ENCODE data around the gene RHBG. TPM values are rescaled to one million over a fixed set of nuclear protein-coding genes. Genes with fewer than 3 reads are reported as not detected.
"Not testable (repeated sequence)": the region's sequence is repeated elsewhere in the genome, so short reads cannot be mapped to it uniquely, and the experiment has no call there.

The RHBG gene
- total RNA-seq, 1 experiment from 2014 or later, result 1.5 TPM

GRCh38 chr1:156344409-156344808 is 24.6 kb upstream of the RHBG start:
- Histone ChIP-seq H3K56ac (ENCODE audit: insufficient read length, low read depth, low read length) (no peak overlapping the region), H2BK120ac (ENCODE audit: low read depth, low read length, poor library complexity, severe bottlenecking) (no peak overlapping the region), H2BK5ac (ENCODE audit: insufficient read length, low read length) (no peak overlapping the region), H3K79me2 (ENCODE audit: insufficient read depth, low read length) (no peaks in the 10 kb centered on the region), H3K9me3 (ENCODE audit: control insufficient read depth, low read depth, low read length) (no peaks in the 10 kb centered on the region), H4K5ac (ENCODE audit: insufficient read length, low read depth, low read length) (no peak overlapping the region), H2BK12ac (ENCODE audit: insufficient read length, low read depth, low read length) (no peak overlapping the region), H4K8ac (replicated peaks; ENCODE audit: insufficient read length, low read depth, low read length) (no peak overlapping the region), H3K23ac (ENCODE audit: insufficient read length, low read depth, low read length) (no peak overlapping the region), H3K4me2 (ENCODE audit: insufficient read depth, insufficient read length, low read length) (no peak overlapping the region), H3K79me1 (ENCODE audit: insufficient read depth, low read depth, low read length, poor library complexity, severe bottlenecking) (no peaks in the 10 kb centered on the region), H3K4ac (ENCODE audit: low read depth, low read length) (no peak overlapping the region), H2BK20ac (ENCODE audit: low read depth, low read length, poor library complexity, severe bottlenecking) (no peak overlapping the region), H3K14ac (ENCODE audit: insufficient read depth, low read length) (no peak overlapping the region), H3K23me2 (ENCODE audit: insufficient read length, low read depth, low read length, poor library complexity, severe bottlenecking) (no peaks in the 10 kb centered on the region), H3K4me1 (ENCODE audit: insufficient read depth, low read length) (no peaks in the 10 kb centered on the region), H3K18ac (ENCODE audit: insufficient read length, low read depth, low read length) (no peak overlapping the region), H2BK15ac (ENCODE audit: low read depth, low read length) (no peak overlapping the region), H3K27me3 (ENCODE audit: insufficient read depth, low read length) (no peaks in the 10 kb centered on the region), H4K91ac (ENCODE audit: insufficient read length, low read depth, low read length) (no peak overlapping the region), H4K20me1 (ENCODE audit: control insufficient read depth, insufficient read depth, insufficient read length) (no peaks in the 10 kb centered on the region), H3K27ac (ENCODE audit: insufficient read length, low read depth, low read length) (no peak overlapping the region), H3T11ph (ENCODE audit: low read length) (no peak overlapping the region), H2AK5ac (ENCODE audit: insufficient read length, low read length) (no peak overlapping the region), H3K9ac (ENCODE audit: extremely low read depth, insufficient read length, low read length) (no peak overlapping the region), H2AFZ (ENCODE audit: low read length) (no peak overlapping the region)
- whole genome bisulfite sequencing (ENCODE audit: extremely low coverage, insufficient read length, low lambda C conversion rate), result no CpG with 5 or more reads among the region's 3 CpGs
- Mint-ChIP-seq H3K4me1 (peaks cover 0 to 3% of the 10 kb centered on the region in 2 experiments; a peak in 1 of 4 replicates), H3K27ac (no peak overlapping the region; a peak in 1 of 7 replicates), H3K36me3 (ENCODE audit: insufficient read depth in 1 of 3, low read depth in 3 of 3) (no peaks in the 10 kb centered on the region), H3K9me3 (no peaks in the 10 kb centered on the region), H3K4me3 (no peak overlapping the region), H3K27me3 (ENCODE audit: low read depth) (peaks cover 4% of the 10 kb centered on the region)
- no peak for TF ChIP-seq CTCF (conservative IDR thresholded peaks at IDR 0.05)
- no peak for DNase-seq

- not testable (repeated sequence) for H2BK5ac ChIP-seq (ENCODE audit: insufficient read length, low read length); H2BK120ac ChIP-seq (ENCODE audit: low read depth, low read length, poor library complexity, severe bottlenecking); H3K9me3 ChIP-seq (ENCODE audit: control insufficient read depth, low read depth, low read length); H3K4me2 ChIP-seq (ENCODE audit: insufficient read depth, insufficient read length, low read length); H4K91ac ChIP-seq (ENCODE audit: insufficient read length, low read depth, low read length); H2BK20ac ChIP-seq (ENCODE audit: low read depth, low read length, poor library complexity, severe bottlenecking); H3T11ph ChIP-seq (ENCODE audit: low read length); H3K23ac ChIP-seq (ENCODE audit: insufficient read length, low read depth, low read length); H3K27ac Mint-ChIP-seq; H3K14ac ChIP-seq (ENCODE audit: insufficient read depth, low read length); H3K79me2 ChIP-seq (ENCODE audit: insufficient read depth, low read length); H4K20me1 ChIP-seq (ENCODE audit: control insufficient read depth, insufficient read depth, insufficient read length); H3K79me1 ChIP-seq (ENCODE audit: insufficient read depth, low read depth, low read length, poor library complexity, severe bottlenecking); H3K23me2 ChIP-seq (ENCODE audit: insufficient read length, low read depth, low read length, poor library complexity, severe bottlenecking); H3K56ac ChIP-seq (ENCODE audit: insufficient read length, low read depth, low read length); H3K9me3 Mint-ChIP-seq; H3K9ac ChIP-seq (ENCODE audit: extremely low read depth, insufficient read length, low read length); DNase-seq; H2AFZ ChIP-seq (ENCODE audit: low read length); H3K4me1 Mint-ChIP-seq; H3K27me3 ChIP-seq (ENCODE audit: insufficient read depth, low read length); H3K4ac ChIP-seq (ENCODE audit: low read depth, low read length); H3K27me3 Mint-ChIP-seq (ENCODE audit: low read depth); H2BK12ac ChIP-seq (ENCODE audit: insufficient read length, low read depth, low read length); H3K4me3 Mint-ChIP-seq; H4K8ac ChIP-seq (replicated peaks; ENCODE audit: insufficient read length, low read depth, low read length); H3K4me1 ChIP-seq (ENCODE audit: insufficient read depth, low read length); H3K36me3 Mint-ChIP-seq (ENCODE audit: insufficient read depth in 1 of 3, low read depth in 3 of 3); H3K27ac ChIP-seq (ENCODE audit: insufficient read length, low read depth, low read length); H2AK5ac ChIP-seq (ENCODE audit: insufficient read length, low read length); H2BK15ac ChIP-seq (ENCODE audit: low read depth, low read length); H3K18ac ChIP-seq (ENCODE audit: insufficient read length, low read depth, low read length); H4K5ac ChIP-seq (ENCODE audit: insufficient read length, low read depth, low read length)
- WGBS (ENCODE audit: extremely low coverage, insufficient read length, low lambda C conversion rate), result no CpG with 5 or more reads among the region's 2 CpGs
Observed at GRCh38 chr1:156346035-156346434, 23.0 kb upstream of the RHBG start.
